HEK293 (cell line): ENCODE data around the gene PLD6.

Source experiments
- BCL6B ChIP-seq: fragments of 450-650 bp; formaldehyde crosslinking; IDR thresholded peaks from 2 replicates; pipeline ENCODE4 v1.5.1; 2017; ENCODE audit warnings: missing biosample characterization, missing genetic modification characterization
- EGR2 ChIP-seq: fragments of 450-650 bp; formaldehyde crosslinking; IDR thresholded peaks from 2 replicates; pipeline ENCODE4 v1.5.1; 2016; ENCODE audit warnings: low read depth, missing biosample characterization, missing genetic modification characterization
- GFI1B ChIP-seq: fragments of 450-650 bp; formaldehyde crosslinking; IDR thresholded peaks from 2 replicates; pipeline ENCODE4 v1.5.1; 2016; ENCODE audit warnings: missing biosample characterization, missing genetic modification characterization
- HOXC10 ChIP-seq: sonication (generic); formaldehyde crosslinking; IDR thresholded peaks from 2 replicates; pipeline ENCODE4 v1.8.1; 2023; ENCODE audit warnings: mild to moderate bottlenecking, missing genetic modification reagents
- MEIS1 ChIP-seq: sonication (generic); formaldehyde crosslinking; IDR thresholded peaks from 2 replicates; pipeline ENCODE4 v1.8.1; 2022; ENCODE audit warnings: missing genetic modification reagents, mild to moderate bottlenecking, borderline replicate concordance
- PRDM6 ChIP-seq: fragments of 450-650 bp; formaldehyde crosslinking; IDR thresholded peaks from 2 replicates; pipeline ENCODE4 v1.5.1; 2017; ENCODE audit warnings: missing biosample characterization, missing genetic modification characterization
- REPIN1 ChIP-seq: fragments of 450-650 bp; formaldehyde crosslinking; IDR thresholded peaks from 2 replicates; pipeline ENCODE4 v1.5.1; 2017; ENCODE audit warnings: missing biosample characterization, missing genetic modification characterization, low read depth
- SALL2 ChIP-seq: fragments of 450-650 bp; formaldehyde crosslinking; IDR thresholded peaks from 2 replicates; pipeline ENCODE4 v1.5.0; 2017; ENCODE audit warnings: missing biosample characterization, mild to moderate bottlenecking, missing genetic modification characterization, borderline replicate concordance
- SP7 ChIP-seq: fragments of 450-650 bp; formaldehyde crosslinking; IDR thresholded peaks from 2 replicates; pipeline ENCODE4 v1.5.1; 2016; ENCODE audit warnings: missing biosample characterization, missing genetic modification characterization
- ZEB2 ChIP-seq: fragments of 450-650 bp; formaldehyde crosslinking; IDR thresholded peaks from 2 replicates; pipeline ENCODE4 v1.5.1; 2016; ENCODE audit warnings: missing biosample characterization, missing genetic modification characterization
- ZFP41 ChIP-seq: fragments of 450-650 bp; formaldehyde crosslinking; IDR thresholded peaks from 2 replicates; pipeline ENCODE4 v1.5.1; 2016; ENCODE audit warnings: missing biosample characterization, missing genetic modification characterization, borderline replicate concordance
- ZIC2 ChIP-seq: fragments of 450-650 bp; formaldehyde crosslinking; IDR thresholded peaks from 2 replicates; pipeline ENCODE4 v1.5.1; 2016; ENCODE audit warnings: missing biosample characterization, missing genetic modification characterization
- ZNF132 ChIP-seq: fragments of 450-650 bp; formaldehyde crosslinking; IDR thresholded peaks from 2 replicates; pipeline ENCODE4 v1.5.1; 2017; ENCODE audit warnings: missing biosample characterization, missing genetic modification characterization, borderline replicate concordance
- ZNF2 ChIP-seq: fragments of 450-650 bp; formaldehyde crosslinking; IDR thresholded peaks from 2 replicates; pipeline ENCODE4 v1.5.1; 2016; ENCODE audit warnings: missing biosample characterization, missing genetic modification characterization
- ZNF223 ChIP-seq: fragments of 450-650 bp; formaldehyde crosslinking; IDR thresholded peaks from 2 replicates; pipeline ENCODE4 v1.5.1; 2016; ENCODE audit warnings: missing biosample characterization, missing genetic modification characterization
- ZNF362 ChIP-seq: fragments of 450-650 bp; formaldehyde crosslinking; IDR thresholded peaks from 2 replicates; pipeline ENCODE4 v1.5.1; 2016; ENCODE audit warnings: missing biosample characterization, missing genetic modification characterization
- ZNF449 ChIP-seq: fragments of 450-650 bp; formaldehyde crosslinking; IDR thresholded peaks from 2 replicates; pipeline ENCODE4 v1.5.1; 2017; ENCODE audit warnings: missing biosample characterization, mild to moderate bottlenecking, missing genetic modification characterization, moderate library complexity
- ZNF48 ChIP-seq: fragments of 450-650 bp; formaldehyde crosslinking; IDR thresholded peaks from 2 replicates; pipeline ENCODE4 v1.5.1; 2016; ENCODE audit warnings: missing biosample characterization, missing genetic modification characterization
- ZNF488 ChIP-seq: fragments of 450-650 bp; formaldehyde crosslinking; IDR thresholded peaks from 2 replicates; pipeline ENCODE4 v1.5.1; 2016; ENCODE audit warnings: missing biosample characterization, missing genetic modification characterization
- ZNF580 ChIP-seq: fragments of 450-650 bp; formaldehyde crosslinking; IDR thresholded peaks from 2 replicates; pipeline ENCODE4 v1.5.1; 2016; ENCODE audit warnings: missing biosample characterization, missing genetic modification characterization
- ZNF623 ChIP-seq: fragments of 450-650 bp; formaldehyde crosslinking; IDR thresholded peaks from 2 replicates; pipeline ENCODE4 v1.5.1; 2016; ENCODE audit warnings: missing biosample characterization, missing genetic modification characterization
- ZNF660 ChIP-seq: fragments of 450-650 bp; IDR thresholded peaks from 2 replicates; pipeline ENCODE4 v1.5.1; 2018; ENCODE audit warnings: missing biosample characterization, mild to moderate bottlenecking, missing genetic modification characterization
- TF ChIP-seq, protein P1 (sequence below): fragments of 450-650 bp; formaldehyde crosslinking; IDR thresholded peaks from 2 replicates; pipeline ENCODE4 v1.5.1; 2017; ENCODE audit warnings: missing biosample characterization, missing genetic modification characterization
- TF ChIP-seq, protein P2 (sequence below): fragments of 450-650 bp; formaldehyde crosslinking; IDR thresholded peaks from 2 replicates; pipeline ENCODE4 v1.5.1; 2016; ENCODE audit warnings: missing biosample characterization, missing genetic modification characterization
- TF ChIP-seq, protein P3 (sequence below): fragments of 450-650 bp; formaldehyde crosslinking; IDR thresholded peaks from 2 replicates; pipeline ENCODE4 v1.5.1; 2016; ENCODE audit warnings: missing biosample characterization, missing genetic modification characterization

Gene PLD6

GRCh38 chr17:17205368-17206123, 587 bp downstream of the PLD6 start (continued):
- TF ChIP-seq, protein P1, sequence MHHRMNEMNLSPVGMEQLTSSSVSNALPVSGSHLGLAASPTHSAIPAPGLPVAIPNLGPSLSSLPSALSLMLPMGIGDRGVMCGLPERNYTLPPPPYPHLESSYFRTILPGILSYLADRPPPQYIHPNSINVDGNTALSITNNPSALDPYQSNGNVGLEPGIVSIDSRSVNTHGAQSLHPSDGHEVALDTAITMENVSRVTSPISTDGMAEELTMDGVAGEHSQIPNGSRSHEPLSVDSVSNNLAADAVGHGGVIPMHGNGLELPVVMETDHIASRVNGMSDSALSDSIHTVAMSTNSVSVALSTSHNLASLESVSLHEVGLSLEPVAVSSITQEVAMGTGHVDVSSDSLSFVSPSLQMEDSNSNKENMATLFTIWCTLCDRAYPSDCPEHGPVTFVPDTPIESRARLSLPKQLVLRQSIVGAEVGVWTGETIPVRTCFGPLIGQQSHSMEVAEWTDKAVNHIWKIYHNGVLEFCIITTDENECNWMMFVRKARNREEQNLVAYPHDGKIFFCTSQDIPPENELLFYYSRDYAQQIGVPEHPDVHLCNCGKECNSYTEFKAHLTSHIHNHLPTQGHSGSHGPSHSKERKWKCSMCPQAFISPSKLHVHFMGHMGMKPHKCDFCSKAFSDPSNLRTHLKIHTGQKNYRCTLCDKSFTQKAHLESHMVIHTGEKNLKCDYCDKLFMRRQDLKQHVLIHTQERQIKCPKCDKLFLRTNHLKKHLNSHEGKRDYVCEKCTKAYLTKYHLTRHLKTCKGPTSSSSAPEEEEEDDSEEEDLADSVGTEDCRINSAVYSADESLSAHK (tag by site-specific recombination) = no peak
- TF ChIP-seq, protein P2, sequence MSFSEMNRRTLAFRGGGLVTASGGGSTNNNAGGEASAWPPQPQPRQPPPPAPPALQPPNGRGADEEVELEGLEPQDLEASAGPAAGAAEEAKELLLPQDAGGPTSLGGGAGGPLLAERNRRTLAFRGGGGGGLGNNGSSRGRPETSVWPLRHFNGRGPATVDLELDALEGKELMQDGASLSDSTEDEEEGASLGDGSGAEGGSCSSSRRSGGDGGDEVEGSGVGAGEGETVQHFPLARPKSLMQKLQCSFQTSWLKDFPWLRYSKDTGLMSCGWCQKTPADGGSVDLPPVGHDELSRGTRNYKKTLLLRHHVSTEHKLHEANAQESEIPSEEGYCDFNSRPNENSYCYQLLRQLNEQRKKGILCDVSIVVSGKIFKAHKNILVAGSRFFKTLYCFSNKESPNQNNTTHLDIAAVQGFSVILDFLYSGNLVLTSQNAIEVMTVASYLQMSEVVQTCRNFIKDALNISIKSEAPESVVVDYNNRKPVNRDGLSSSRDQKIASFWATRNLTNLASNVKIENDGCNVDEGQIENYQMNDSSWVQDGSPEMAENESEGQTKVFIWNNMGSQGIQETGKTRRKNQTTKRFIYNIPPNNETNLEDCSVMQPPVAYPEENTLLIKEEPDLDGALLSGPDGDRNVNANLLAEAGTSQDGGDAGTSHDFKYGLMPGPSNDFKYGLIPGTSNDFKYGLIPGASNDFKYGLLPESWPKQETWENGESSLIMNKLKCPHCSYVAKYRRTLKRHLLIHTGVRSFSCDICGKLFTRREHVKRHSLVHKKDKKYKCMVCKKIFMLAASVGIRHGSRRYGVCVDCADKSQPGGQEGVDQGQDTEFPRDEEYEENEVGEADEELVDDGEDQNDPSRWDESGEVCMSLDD = no peak
- TF ChIP-seq ZIC2 (tag by site-specific recombination) (peak; percentile 90), EGR2 (tag by site-specific recombination) (peak; percentile 83), ZNF623 (tag by site-specific recombination) (no peak), MEIS1 (CRISPR knock-in tag) (no peak), REPIN1 (tag by site-specific recombination) (no peak), GFI1B (tag by site-specific recombination) (no peak), ZFP41 (tag by site-specific recombination) (no peak), ZNF132 (tag by site-specific recombination) (no peak), ZNF2 (tag by site-specific recombination) (peak; percentile 65; the same call in 1 of the 2 replicates), PRDM6 (tag by site-specific recombination) (no peak), ZNF362 (tag by site-specific recombination) (no peak), ZNF48 (tag by site-specific recombination) (no peak), ZNF488 (tag by site-specific recombination) (no peak), SP7 (tag by site-specific recombination) (0 out of 2 replicates have a peak, but pooled peaks have one; percentile 13), ZNF449 (tag by site-specific recombination) (peak; percentile 19; the same call in 1 of the 2 replicates), SALL2 (tag by site-specific recombination) (no peak), ZNF660 (tag by site-specific recombination) (no peak), ZEB2 (tag by site-specific recombination) (peak; percentile 55; the same call in 1 of the 2 replicates), ZNF580 (tag by site-specific recombination) (no peak), BCL6B (no peak), ZNF223 (tag by site-specific recombination) (no peak), HOXC10 (CRISPR knock-in tag) (no peak)
- TF ChIP-seq, protein P3, sequence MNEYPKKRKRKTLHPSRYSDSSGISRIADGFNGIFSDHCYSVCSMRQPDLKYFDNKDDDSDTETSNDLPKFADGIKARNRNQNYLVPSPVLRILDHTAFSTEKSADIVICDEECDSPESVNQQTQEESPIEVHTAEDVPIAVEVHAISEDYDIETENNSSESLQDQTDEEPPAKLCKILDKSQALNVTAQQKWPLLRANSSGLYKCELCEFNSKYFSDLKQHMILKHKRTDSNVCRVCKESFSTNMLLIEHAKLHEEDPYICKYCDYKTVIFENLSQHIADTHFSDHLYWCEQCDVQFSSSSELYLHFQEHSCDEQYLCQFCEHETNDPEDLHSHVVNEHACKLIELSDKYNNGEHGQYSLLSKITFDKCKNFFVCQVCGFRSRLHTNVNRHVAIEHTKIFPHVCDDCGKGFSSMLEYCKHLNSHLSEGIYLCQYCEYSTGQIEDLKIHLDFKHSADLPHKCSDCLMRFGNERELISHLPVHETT = no peak
